HG02970 (cell line): ENCODE data around the gene FBXL16.

Experiments used
- ATAC-seq: cut with Tn5 transposase; IDR thresholded peaks from one replicate; pipeline ENCODE4 v1.9.1; 2021; ENCODE audit warnings: mild to moderate bottlenecking, moderate library complexity, moderate number of reproducible peaks; ENCODE audit not compliant: unreplicated experiment, low FRiP score

FBXL16 gene

DNA sequence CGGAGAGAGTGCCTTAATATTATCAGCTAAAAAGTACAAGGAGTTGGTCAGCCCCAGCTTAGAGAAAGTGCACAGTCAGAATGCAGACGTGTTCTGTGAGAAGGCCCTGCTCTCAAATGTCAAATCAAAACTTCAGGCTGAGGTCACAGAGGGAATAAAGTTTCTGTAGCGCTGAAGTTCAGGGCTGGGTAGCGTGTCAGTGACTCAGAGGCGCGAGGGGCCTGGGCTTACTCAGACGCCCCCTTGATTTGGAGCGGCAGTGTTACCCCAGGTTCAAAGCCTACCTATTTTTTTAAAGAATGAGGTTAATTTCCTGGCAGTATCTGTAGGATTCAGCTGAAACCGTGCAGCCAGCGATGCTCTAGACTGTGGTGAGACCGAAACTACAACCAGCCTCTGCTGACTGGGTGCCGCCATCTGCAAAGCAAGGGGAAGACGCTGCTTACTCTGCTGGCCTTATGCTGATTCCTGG is 30.4 kb upstream of the FBXL16 start:
- no peak for ATAC-seq

DNA sequence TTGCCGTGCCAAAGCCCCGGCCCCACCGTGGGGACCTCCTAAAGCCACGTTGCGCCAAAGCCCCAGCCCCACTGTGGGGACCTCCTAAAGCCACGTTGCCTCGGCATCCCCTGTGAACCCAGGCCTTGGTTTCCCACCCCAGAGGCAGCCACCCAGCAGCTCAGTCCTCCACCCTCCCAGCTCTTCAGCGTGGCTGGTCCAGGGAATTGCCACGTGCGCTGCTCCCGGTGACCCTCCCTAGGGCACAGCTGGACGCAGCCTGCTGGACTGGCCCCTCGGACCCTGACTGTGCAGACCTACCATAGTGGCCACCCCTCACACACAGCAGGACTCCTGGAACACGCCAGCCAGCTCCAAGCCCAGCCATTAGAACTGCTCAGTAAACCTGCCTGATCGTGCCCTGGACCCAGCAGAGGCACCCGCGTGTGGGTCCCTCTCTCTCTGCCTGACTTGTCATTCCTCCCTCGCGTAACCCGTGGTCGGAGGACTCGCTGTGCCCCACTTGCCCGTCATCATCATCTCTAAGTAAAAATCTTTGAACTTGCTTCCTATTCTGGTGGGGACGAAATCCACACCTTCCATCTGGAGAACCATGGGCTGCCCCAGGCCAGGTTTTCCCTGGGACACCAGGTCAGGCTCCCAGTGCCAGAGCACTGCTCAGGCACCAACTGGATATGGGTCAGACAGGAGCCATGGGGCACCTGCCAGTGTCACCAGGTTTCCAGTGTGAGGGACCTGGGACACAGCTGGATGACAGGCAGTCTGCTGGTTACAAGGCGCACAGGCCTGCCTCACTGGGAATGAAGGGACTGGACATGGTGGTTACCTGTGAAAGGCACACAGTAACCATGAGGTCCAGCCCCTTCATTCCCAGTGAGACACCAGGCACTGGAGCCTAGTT is 29.6 kb upstream of the FBXL16 start:
- ATAC-seq: no peak

- ATAC-seq: no peak
Observed at GRCh38 chr16:734208-734980, 28.8 kb upstream of the FBXL16 start.

DNA sequence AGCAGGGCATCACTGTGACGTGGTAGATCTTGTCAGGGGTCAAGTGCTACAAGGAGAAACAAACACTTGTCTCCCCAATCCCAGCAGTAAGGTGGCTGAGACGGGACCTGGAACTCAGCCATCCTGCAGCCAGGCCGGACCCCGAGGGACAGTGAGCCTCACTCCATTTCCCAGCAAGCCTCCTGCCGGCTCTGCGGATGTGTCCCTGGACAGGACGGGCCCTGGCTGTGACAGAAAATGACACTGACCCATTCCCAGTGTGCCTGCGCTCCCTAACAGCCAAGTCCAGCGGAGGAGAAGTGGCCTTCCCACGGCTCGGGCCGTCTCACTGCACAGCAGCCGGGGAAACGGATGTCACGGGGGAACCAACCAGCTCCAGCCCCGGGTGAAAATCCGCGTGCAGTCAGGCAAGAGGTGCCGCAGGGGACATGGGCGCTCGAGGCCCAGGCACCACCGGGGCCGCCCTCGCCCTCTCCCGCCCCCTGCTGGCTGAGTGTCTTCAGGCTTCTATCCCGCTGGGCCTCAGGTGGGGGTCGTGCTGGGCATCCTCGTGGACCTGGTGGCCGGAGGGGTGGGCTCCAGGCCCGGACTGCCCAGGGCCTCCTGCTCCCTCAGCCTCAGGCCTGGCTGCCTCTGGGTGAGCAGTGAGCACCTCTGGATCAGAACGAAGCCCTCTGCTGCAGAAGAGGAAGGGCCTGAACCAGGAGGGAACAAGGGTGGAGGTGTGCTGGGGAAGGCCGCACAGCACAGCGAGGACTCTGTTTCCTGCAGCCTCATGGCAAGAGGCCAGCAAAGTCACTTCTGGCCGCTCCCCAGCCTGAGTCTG is 28.0 kb upstream of the FBXL16 start:
- ATAC-seq: no peak

- ATAC-seq: no peak
Observed at GRCh38 chr16:732936-733335, 27.3 kb upstream of the FBXL16 start.

DNA sequence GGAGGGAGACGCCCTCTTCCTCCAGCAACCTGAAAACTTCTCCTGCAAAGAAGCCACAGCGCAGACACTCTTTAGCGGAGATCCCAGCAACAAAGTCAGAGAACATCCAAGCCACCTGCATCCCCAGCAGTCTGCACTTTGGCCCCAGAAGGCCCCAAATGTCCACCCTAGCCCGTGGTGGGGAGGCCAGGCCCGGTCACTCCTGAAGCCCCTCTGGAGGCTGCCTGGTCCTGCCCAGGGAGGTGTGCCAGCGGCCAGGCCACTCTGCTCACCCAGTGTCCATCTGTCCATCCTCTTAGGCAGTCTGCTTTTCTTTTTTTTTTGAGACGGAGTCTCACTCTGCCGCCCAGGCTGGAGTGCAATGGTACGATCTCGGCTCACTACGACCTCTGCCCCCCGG is 26.7 kb upstream of the FBXL16 start:
- ATAC-seq: no peak

DNA sequence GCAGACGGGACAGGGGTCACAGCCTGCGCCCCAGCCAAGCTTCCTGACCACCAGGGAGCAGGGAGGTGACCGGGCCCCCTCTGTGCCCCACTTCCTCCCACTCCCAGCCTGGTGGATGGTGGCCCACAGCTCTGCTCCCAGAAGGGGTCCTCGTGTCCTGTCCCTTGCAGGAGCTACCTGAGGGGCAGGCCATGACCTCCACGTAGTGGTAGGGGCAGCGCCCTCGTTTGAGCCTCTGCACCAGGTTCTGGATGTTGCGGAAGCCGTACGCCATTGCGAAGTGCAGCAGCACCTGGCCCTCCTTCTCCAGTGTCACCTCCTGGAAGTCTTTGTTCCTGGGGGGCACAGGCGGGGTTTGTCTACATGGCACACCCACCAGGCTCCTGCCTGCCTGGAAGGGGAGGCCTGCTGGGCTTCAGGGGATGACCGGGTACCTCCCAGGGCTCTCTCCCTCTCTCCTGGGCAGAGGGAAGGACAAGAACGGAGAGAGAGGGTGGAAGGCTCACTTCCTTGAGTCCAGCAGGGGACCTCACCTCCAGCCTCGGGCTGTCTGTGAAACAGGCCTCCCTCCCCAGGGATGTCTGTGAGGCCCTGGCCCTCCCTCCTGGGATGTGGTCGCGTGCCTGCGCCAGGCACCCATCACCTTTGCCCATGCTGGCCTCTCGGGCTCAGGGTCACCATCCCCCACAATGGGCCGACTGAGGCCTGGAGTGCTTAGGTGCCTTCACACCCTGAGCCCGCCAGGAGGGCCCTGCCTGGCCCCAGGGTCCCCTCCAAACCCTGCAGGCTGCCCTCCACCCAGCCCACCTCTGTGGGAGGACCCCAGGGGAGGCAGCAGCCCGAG is 25.3 kb upstream of the FBXL16 start:
- no peak for ATAC-seq

GRCh38 chr16:729768-730665 is 24.4 kb upstream of the FBXL16 start:
- ATAC-seq: no peak

DNA sequence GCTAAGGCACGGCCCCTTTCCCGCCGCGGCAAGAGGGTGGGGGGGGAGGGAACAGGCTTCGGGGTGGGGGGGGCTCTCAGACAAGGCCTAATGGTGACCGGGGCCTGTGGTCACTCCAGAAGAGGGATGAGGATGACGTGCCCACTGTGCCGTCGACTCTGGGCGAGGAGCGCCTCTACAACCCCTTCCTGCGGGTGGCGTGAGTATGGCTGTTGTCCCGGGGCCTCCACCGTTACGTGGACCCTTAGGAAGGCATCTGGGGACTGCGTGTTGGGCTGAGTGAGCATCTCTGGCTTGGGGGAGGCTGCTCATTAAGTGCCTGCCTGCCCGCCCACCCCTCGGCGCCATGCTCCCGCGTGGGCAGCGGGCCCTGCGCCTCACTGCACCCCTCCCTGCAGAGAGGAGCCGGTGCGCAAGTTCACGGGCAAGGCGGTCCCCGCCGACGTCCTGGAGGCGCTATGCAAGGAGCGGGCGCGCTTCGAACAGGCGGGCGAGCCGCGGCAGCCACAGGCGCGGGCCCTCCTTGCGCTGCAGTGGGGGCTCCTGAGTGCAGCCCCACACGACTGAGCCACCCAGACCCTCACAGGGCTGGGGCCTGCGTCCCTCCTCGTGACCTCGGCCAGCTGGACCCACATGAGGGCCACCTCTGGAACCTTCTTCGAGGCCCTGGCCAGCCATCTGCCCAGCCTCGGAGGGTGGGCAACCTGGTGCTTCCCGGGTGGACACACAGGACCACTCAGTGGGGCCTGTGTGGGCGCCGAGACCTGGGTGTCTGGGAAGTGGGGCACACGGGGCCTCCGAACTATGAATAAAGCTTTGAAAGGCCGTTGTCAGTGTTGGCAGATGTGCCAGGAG is 23.5 kb upstream of the FBXL16 start:
- no peak for ATAC-seq

- ATAC-seq: no peak
Observed at GRCh38 chr16:728131-728889, 22.7 kb upstream of the FBXL16 start.

- no peak for ATAC-seq
Observed at GRCh38 chr16:727291-727977, 21.8 kb upstream of the FBXL16 start.

DNA sequence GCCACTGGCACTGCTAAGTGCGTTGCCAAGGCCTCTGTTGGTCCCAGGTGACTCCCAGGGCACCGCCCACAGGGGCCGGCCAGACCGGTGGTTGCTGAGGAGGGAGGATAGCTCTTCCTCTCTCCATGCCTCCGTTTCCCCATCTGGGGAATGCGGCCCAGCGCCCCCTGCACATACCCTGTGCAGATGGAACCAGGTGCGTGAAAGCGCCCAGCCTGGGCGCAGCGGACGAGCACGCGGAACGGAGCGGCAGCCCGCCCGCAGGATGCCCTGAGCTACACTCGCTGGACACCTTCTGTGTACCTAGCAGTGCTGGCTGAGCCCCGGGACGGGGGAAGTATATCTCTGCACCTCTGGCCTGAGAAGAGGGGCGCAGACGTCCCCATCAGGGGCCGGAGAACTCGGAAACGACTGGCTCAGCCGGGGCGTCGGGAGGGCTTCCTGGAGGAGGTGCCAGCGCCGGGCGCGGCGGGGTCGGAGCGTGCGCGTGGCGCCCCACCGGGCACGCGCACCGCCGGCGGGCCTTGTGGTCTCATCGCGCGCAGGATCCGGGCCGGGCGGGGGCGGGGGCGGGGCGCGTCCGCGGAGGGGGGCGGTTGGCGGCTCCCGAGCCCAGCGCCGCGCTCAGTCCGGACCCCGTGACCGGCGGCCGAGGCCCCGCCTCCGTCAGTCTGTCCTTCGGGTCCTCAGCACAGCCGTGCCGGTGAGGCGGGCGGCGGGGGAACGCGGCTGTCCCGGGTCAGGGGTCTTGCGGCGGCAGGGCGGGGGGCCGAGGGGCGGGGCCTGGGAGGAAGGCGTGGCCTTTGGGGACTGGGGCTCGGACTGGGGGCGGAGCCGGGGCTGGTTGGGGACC is 21.1 kb upstream of the FBXL16 start, which contains the start of the genes CCDC78 and HAGHL:
Gene CCDC78 (minus strand): TSS at position 6 of the 853 bp plus-strand sequence. CDS start 76 bp downstream, outside the sequence.
Gene HAGHL (plus strand): TSS at position 669 of the 853 bp plus-strand sequence. CDS start 404 bp downstream, outside the sequence.
- no peak for ATAC-seq

DNA sequence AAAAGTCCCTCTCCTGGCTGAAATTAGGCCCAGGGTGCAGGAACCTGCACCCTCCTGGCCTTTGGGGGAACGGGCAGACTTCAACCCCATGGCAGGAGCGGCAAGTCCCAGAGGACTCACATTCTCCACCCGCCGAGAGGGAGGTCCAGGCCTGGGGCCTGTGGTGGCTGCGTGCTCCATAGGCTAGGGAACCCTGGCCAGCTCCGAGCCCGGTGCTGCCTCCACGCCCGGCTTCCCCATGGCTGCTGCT is 20.5 kb upstream of the FBXL16 start:
- no peak for ATAC-seq

DNA sequence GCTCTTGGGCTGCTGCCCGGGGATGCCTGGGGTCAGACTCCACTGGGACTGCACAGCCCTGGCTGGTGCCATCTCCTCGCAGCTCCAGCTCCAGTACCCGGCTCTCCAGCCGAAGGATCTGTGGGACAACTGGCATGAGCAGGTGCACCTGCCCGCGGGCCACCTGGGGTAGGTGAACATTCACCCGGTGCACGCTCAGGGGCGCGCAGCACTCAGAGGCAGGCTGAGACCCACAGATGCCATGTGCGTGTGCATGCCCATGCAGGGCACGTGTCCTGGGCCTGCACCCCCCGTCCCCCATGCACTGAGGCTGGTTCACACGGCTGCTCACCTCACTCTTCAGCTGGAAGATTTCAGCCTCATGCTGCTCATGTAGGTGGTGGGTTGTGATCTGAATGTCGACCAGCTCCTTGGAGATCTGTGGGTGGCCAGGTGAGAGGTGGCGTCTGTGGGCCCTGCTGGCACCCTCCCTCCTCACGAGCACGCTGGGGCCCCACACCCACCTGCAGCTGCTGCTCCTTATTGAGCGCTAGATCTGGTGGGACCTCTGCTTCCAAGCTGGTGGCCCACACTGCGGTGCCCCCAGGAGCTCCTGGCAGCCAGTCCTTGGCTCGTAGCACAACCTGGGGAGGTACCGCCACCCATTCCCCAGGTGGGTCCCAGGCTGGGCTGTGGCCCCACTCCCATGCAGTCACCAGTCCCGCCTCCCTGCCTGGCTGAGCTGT is 20.0 kb upstream of the FBXL16 start:
- no peak for ATAC-seq

DNA sequence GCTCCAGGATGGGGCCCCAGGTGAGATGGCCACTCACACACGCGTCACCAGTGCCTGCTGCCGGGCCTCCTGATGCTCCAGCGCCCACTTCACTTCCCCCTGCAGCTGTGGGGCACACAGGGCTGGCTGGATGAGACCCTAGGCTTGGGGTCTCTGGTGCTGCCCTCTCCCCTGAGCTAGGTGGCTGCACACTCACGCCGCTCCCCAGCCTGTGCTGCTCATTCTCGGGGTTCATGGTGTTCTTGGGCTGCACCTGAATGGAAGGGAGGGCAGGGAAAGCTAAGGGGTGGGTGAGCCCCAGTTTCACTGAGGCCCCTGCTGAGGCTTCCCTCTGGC is 19.4 kb upstream of the FBXL16 start:
- no peak for ATAC-seq
